Measurements from ENCODE around the gene NUP62.
A peak's percentile ranks its signal among the peaks of the same experiment; 100 is the strongest.

The NUP62 gene

GRCh38 chr19:49918089-49918488, 11.2 kb downstream of the NUP62 start:
- H3K27ac ChIP-seq (ENCODE audit: insufficient read depth, low read length, poor library complexity, severe bottlenecking) = no peak overlapping the region
- H3K27me3 ChIP-seq (replicated peaks; ENCODE audit: control insufficient read depth, insufficient read depth, low read length, poor library complexity, severe bottlenecking) = no peaks in the 10 kb centered on the region
- peaks cover 45% of the 10 kb centered on the region for H3K36me3 ChIP-seq (ENCODE audit: control insufficient read depth, insufficient read depth, low read length)
- H3K9me3 ChIP-seq (ENCODE audit: control insufficient read depth, low read length) = no peaks in the 10 kb centered on the region
- DNase-seq = no peak
- H3K4me3 ChIP-seq (ENCODE audit: insufficient read depth, low read depth, low read length, poor library complexity, severe bottlenecking) = no peak overlapping the region
- peaks cover 4% of the 10 kb centered on the region for H3K4me1 ChIP-seq (ENCODE audit: control insufficient read depth, insufficient read depth, low read length, poor library complexity, severe bottlenecking)

- no peak for DNase-seq
- Histone ChIP-seq H3K9me3 (ENCODE audit: control insufficient read depth, low read length) (no peaks in the 10 kb centered on the region), H3K36me3 (ENCODE audit: control insufficient read depth, insufficient read depth, low read length) (peaks cover 45% of the 10 kb centered on the region), H3K4me3 (ENCODE audit: insufficient read depth, low read depth, low read length, poor library complexity, severe bottlenecking) (no peak overlapping the region), H3K4me1 (ENCODE audit: control insufficient read depth, insufficient read depth, low read length, poor library complexity, severe bottlenecking) (peaks cover 3% of the 10 kb centered on the region), H3K27me3 (replicated peaks; ENCODE audit: control insufficient read depth, insufficient read depth, low read length, poor library complexity, severe bottlenecking) (no peaks in the 10 kb centered on the region), H3K27ac (ENCODE audit: insufficient read depth, low read length, poor library complexity, severe bottlenecking) (no peak overlapping the region)
Measured at GRCh38 chr19:49916839-49917733, 12.2 kb downstream of the NUP62 start.

GRCh38 chr19:49915271-49915670, 14.0 kb downstream of the NUP62 start:
- H3K4me3 ChIP-seq (ENCODE audit: insufficient read depth, low read depth, low read length, poor library complexity, severe bottlenecking) = no peak overlapping the region
- H3K4me1 ChIP-seq (ENCODE audit: control insufficient read depth, insufficient read depth, low read length, poor library complexity, severe bottlenecking) = peaks cover 11% of the 10 kb centered on the region
- no peaks in the 10 kb centered on the region for H3K27me3 ChIP-seq (replicated peaks; ENCODE audit: control insufficient read depth, insufficient read depth, low read length, poor library complexity, severe bottlenecking)
- no peak for DNase-seq
- no peak overlapping the region for H3K27ac ChIP-seq (ENCODE audit: insufficient read depth, low read length, poor library complexity, severe bottlenecking)
- no peaks in the 10 kb centered on the region for H3K9me3 ChIP-seq (ENCODE audit: control insufficient read depth, low read length)
- peaks cover 40% of the 10 kb centered on the region for H3K36me3 ChIP-seq (ENCODE audit: control insufficient read depth, insufficient read depth, low read length)

GRCh38 chr19:49913720-49914119, 15.6 kb downstream of the NUP62 start:
- no peaks in the 10 kb centered on the region for H3K9me3 ChIP-seq (ENCODE audit: control insufficient read depth, low read length)
- DNase-seq = no peak
- H3K4me1 ChIP-seq (ENCODE audit: control insufficient read depth, insufficient read depth, low read length, poor library complexity, severe bottlenecking) = peaks cover 11% of the 10 kb centered on the region
- H3K36me3 ChIP-seq (ENCODE audit: control insufficient read depth, insufficient read depth, low read length) = peaks cover 48% of the 10 kb centered on the region
- no peak overlapping the region for H3K4me3 ChIP-seq (ENCODE audit: insufficient read depth, low read depth, low read length, poor library complexity, severe bottlenecking)
- no peaks in the 10 kb centered on the region for H3K27me3 ChIP-seq (replicated peaks; ENCODE audit: control insufficient read depth, insufficient read depth, low read length, poor library complexity, severe bottlenecking)
- no peak overlapping the region for H3K27ac ChIP-seq (ENCODE audit: insufficient read depth, low read length, poor library complexity, severe bottlenecking)

GRCh38 chr19:49912965-49913685, 16.2 kb downstream of the NUP62 start:
- no peak overlapping the region for H3K4me3 ChIP-seq (ENCODE audit: insufficient read depth, low read depth, low read length, poor library complexity, severe bottlenecking)
- peaks cover 49% of the 10 kb centered on the region for H3K36me3 ChIP-seq (ENCODE audit: control insufficient read depth, insufficient read depth, low read length)
- DNase-seq = no peak
- H3K27ac ChIP-seq (ENCODE audit: insufficient read depth, low read length, poor library complexity, severe bottlenecking) = no peak overlapping the region
- H3K9me3 ChIP-seq (ENCODE audit: control insufficient read depth, low read length) = no peaks in the 10 kb centered on the region
- peaks cover 11% of the 10 kb centered on the region for H3K4me1 ChIP-seq (ENCODE audit: control insufficient read depth, insufficient read depth, low read length, poor library complexity, severe bottlenecking)
- H3K27me3 ChIP-seq (replicated peaks; ENCODE audit: control insufficient read depth, insufficient read depth, low read length, poor library complexity, severe bottlenecking) = no peaks in the 10 kb centered on the region

- Histone ChIP-seq H3K4me1 (ENCODE audit: control insufficient read depth, insufficient read depth, low read length, poor library complexity, severe bottlenecking) (peaks cover 11% of the 10 kb centered on the region), H3K9me3 (ENCODE audit: control insufficient read depth, low read length) (no peaks in the 10 kb centered on the region), H3K27me3 (replicated peaks; ENCODE audit: control insufficient read depth, insufficient read depth, low read length, poor library complexity, severe bottlenecking) (no peaks in the 10 kb centered on the region), H3K27ac (ENCODE audit: insufficient read depth, low read length, poor library complexity, severe bottlenecking) (peak overlapping the region; percentile 61), H3K36me3 (ENCODE audit: control insufficient read depth, insufficient read depth, low read length) (peaks cover 49% of the 10 kb centered on the region), H3K4me3 (ENCODE audit: insufficient read depth, low read depth, low read length, poor library complexity, severe bottlenecking) (no peak overlapping the region)
- no peak for DNase-seq
Measured at GRCh38 chr19:49911381-49912145, 17.7 kb downstream of the NUP62 start.

- no peak overlapping the region for H3K4me3 ChIP-seq (ENCODE audit: insufficient read depth, low read depth, low read length, poor library complexity, severe bottlenecking)
- peaks cover 11% of the 10 kb centered on the region for H3K4me1 ChIP-seq (ENCODE audit: control insufficient read depth, insufficient read depth, low read length, poor library complexity, severe bottlenecking)
- H3K9me3 ChIP-seq (ENCODE audit: control insufficient read depth, low read length) = no peaks in the 10 kb centered on the region
- H3K36me3 ChIP-seq (ENCODE audit: control insufficient read depth, insufficient read depth, low read length) = peaks cover 48% of the 10 kb centered on the region
- no peak for DNase-seq
- H3K27ac ChIP-seq (ENCODE audit: insufficient read depth, low read length, poor library complexity, severe bottlenecking) = no peak overlapping the region
- H3K27me3 ChIP-seq (replicated peaks; ENCODE audit: control insufficient read depth, insufficient read depth, low read length, poor library complexity, severe bottlenecking) = no peaks in the 10 kb centered on the region
Measured at GRCh38 chr19:49910179-49910578, 19.1 kb downstream of the NUP62 start.

- Histone ChIP-seq H3K27me3 (replicated peaks; ENCODE audit: control insufficient read depth, insufficient read depth, low read length, poor library complexity, severe bottlenecking) (no peaks in the 10 kb centered on the region), H3K36me3 (ENCODE audit: control insufficient read depth, insufficient read depth, low read length) (peaks cover 41% of the 10 kb centered on the region), H3K4me1 (ENCODE audit: control insufficient read depth, insufficient read depth, low read length, poor library complexity, severe bottlenecking) (peaks cover 11% of the 10 kb centered on the region), H3K4me3 (ENCODE audit: insufficient read depth, low read depth, low read length, poor library complexity, severe bottlenecking) (no peak overlapping the region), H3K27ac (ENCODE audit: insufficient read depth, low read length, poor library complexity, severe bottlenecking) (no peak overlapping the region), H3K9me3 (ENCODE audit: control insufficient read depth, low read length) (no peaks in the 10 kb centered on the region)
- DNase-seq = no peak
Measured at GRCh38 chr19:49908480-49909420, 20.6 kb downstream of the NUP62 start.

- peaks cover 11% of the 10 kb centered on the region for H3K4me1 ChIP-seq (ENCODE audit: control insufficient read depth, insufficient read depth, low read length, poor library complexity, severe bottlenecking)
- no peaks in the 10 kb centered on the region for H3K9me3 ChIP-seq (ENCODE audit: control insufficient read depth, low read length)
- no peak for DNase-seq
- no peak overlapping the region for H3K4me3 ChIP-seq (ENCODE audit: insufficient read depth, low read depth, low read length, poor library complexity, severe bottlenecking)
- no peaks in the 10 kb centered on the region for H3K27me3 ChIP-seq (replicated peaks; ENCODE audit: control insufficient read depth, insufficient read depth, low read length, poor library complexity, severe bottlenecking)
- no peak overlapping the region for H3K27ac ChIP-seq (ENCODE audit: insufficient read depth, low read length, poor library complexity, severe bottlenecking)
- peaks cover 32% of the 10 kb centered on the region for H3K36me3 ChIP-seq (ENCODE audit: control insufficient read depth, insufficient read depth, low read length)
Measured at GRCh38 chr19:49907745-49908446, 21.4 kb downstream of the NUP62 start.
